ENCODE data around the gene PTF1A.
"Not testable (repeated sequence)": the region's sequence is repeated elsewhere in the genome, so short reads cannot be mapped to it uniquely, and the experiment has no call there.

Gene PTF1A

GRCh38 chr10:23204773-23205172 is 12.7 kb downstream of the PTF1A start:
- DNase-seq: no peak

GRCh38 chr10:23205972-23206642 is 14.0 kb downstream of the PTF1A start:
- no peak for DNase-seq

GRCh38 chr10:23217471-23217870 is 25.4 kb downstream of the PTF1A start:
- no peak for DNase-seq

- no peak for DNase-seq
Observed at GRCh38 chr10:23230582-23230981, 38.5 kb downstream of the PTF1A start.

- DNase-seq: no peak
Observed at GRCh38 chr10:23238015-23238414, 45.9 kb downstream of the PTF1A start.

GRCh38 chr10:23241779-23242178 is 49.7 kb downstream of the PTF1A start:
- not testable (repeated sequence) for DNase-seq
